Breast epithelium (tissue), 3 donors: ENCODE measurements around the gene METRNL.

Experiments
- POLR2A ChIP-seq: fragments of 450-650 bp; IDR thresholded peaks from one replicate; pipeline ENCODE4 v1.6.1; 2016; ENCODE audit warnings: antibody characterized with exemption, mild to moderate bottlenecking, moderate library complexity
- POLR2AphosphoS5 ChIP-seq, 3 donors: sonication (generic); formaldehyde crosslinking; IDR thresholded peaks; one replicate each; pipeline ENCODE4 v1.6.1; 2017; ENCODE audit warnings: antibody characterized with exemption in 3 of 3
- TF ChIP-seq, protein P1 (sequence below), 3 donors: fragments of 450-650 bp; IDR thresholded peaks; one replicate each; pipeline ENCODE4 v1.5.1; 2016 to 2017; ENCODE audit warnings: antibody characterized with exemption in 3 of 3, mild to moderate bottlenecking in 3 of 3, moderate library complexity in 3 of 3

DNA sequence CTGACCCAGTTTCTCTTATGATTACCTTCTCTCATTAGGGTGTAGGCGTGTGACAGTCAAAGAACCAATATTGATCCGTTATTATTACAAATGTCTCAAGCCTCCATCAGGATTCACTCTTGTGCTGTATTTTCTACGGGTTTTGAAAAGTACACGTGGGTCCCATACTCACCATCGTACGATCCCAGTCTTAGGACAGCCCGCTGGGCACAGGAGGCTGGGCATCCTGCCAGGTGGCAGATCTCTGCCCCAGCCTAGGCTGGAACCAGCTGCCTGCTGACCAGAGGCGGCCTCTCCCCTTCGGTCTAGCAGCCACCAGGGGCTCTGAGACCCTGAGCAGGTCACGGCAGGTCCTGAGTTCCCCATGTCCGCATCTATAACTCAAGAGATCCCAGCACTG is 2.0 kb upstream of the METRNL start:
- TF ChIP-seq, protein P1, sequence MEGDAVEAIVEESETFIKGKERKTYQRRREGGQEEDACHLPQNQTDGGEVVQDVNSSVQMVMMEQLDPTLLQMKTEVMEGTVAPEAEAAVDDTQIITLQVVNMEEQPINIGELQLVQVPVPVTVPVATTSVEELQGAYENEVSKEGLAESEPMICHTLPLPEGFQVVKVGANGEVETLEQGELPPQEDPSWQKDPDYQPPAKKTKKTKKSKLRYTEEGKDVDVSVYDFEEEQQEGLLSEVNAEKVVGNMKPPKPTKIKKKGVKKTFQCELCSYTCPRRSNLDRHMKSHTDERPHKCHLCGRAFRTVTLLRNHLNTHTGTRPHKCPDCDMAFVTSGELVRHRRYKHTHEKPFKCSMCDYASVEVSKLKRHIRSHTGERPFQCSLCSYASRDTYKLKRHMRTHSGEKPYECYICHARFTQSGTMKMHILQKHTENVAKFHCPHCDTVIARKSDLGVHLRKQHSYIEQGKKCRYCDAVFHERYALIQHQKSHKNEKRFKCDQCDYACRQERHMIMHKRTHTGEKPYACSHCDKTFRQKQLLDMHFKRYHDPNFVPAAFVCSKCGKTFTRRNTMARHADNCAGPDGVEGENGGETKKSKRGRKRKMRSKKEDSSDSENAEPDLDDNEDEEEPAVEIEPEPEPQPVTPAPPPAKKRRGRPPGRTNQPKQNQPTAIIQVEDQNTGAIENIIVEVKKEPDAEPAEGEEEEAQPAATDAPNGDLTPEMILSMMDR (IDR thresholded peaks at IDR 0.05) = no peak
- TF ChIP-seq POLR2A (no peak), POLR2AphosphoS5 (IDR thresholded peaks at IDR 0.05) (no peak)
